ENCODE measurements around the gene CCDC167.

CCDC167 gene

DNA sequence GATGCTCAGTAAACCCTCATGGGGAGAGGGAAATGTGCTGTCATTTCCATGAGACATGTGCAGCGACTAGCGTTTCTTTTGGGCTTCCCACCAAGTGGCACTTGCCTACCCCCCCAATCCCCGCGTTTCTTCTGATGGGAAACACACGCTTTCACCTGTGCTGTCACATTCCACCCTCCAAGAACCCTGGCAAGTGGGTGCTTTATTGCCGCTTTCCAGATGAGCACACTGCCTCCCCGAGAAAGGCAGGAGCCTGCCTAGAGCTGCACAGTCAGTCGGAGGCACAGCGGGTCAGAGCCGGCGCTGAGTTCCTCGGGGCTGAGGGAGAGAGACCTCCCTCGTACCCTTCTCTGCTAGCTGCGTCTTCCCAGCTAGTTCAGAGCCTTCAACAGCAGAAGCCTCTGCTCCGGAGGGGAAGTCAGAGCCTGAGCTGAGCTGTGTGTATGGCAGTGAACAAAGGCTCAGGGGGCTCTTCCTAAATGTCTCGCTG is 12.3 kb upstream of the CCDC167 start:
- no peaks in the 10 kb centered on the region for H3K9me3 ChIP-seq (ENCODE audit: control insufficient read depth, low read length)
- H2BK12ac ChIP-seq (ENCODE audit: low read length in 2 of 2) = no peak overlapping the region
- H3K23ac ChIP-seq (ENCODE audit: low read length in 2 of 2) = no peak overlapping the region
- H3K18ac ChIP-seq (ENCODE audit: low read depth in 1 of 2, low read length in 2 of 2) = no peak overlapping the region
- peaks cover 52 to 68% of the 10 kb centered on the region in 2 experiments for H3K27me3 ChIP-seq (ENCODE audit: control insufficient read depth in 1 of 2, insufficient read depth in 1 of 2, low read length in 2 of 2)
- no peaks in the 10 kb centered on the region for H3K36me3 ChIP-seq (ENCODE audit: control insufficient read depth in 1 of 2, insufficient read depth in 2 of 2, low read depth in 1 of 2, low read length in 2 of 2)
- H2BK15ac ChIP-seq (ENCODE audit: low read depth, poor library complexity, severe bottlenecking) = no peak overlapping the region
- no peak overlapping the region for H3K9ac ChIP-seq (ENCODE audit: low read length)
- DNase-seq = no peak
- no peaks in the 10 kb centered on the region for H3K79me1 ChIP-seq (replicated peaks; ENCODE audit: low read length, poor library complexity, severe bottlenecking)
- no peak overlapping the region for H3K14ac ChIP-seq (ENCODE audit: low read length in 2 of 2)
- no peak overlapping the region for H2AFZ ChIP-seq (ENCODE audit: low read depth, low read length)
- no peak overlapping the region for H3K4ac ChIP-seq (ENCODE audit: low read depth in 1 of 2, low read length in 2 of 2)
- WGBS = 43% methylated on average over 14 of the region's 16 CpGs
- H3K4me3 ChIP-seq (ENCODE audit: insufficient read depth in 1 of 2, low read depth in 1 of 2, low read length in 2 of 2) = no peak overlapping the region
- H2AK5ac ChIP-seq (ENCODE audit: low read length, severe bottlenecking) = no peak overlapping the region
- H4K8ac ChIP-seq (ENCODE audit: low read length) = no peak overlapping the region
- no peak overlapping the region for H3K27ac ChIP-seq (ENCODE audit: low read length, poor library complexity, severe bottlenecking)
- H3K4me1 ChIP-seq (ENCODE audit: control insufficient read depth, insufficient read depth, low read depth, low read length) = peaks cover 21% of the 10 kb centered on the region
- H2BK5ac ChIP-seq (ENCODE audit: low read depth, low read length, poor library complexity, severe bottlenecking) = no peak overlapping the region
- no peak overlapping the region for H3K4me2 ChIP-seq (ENCODE audit: low read length, poor library complexity, severe bottlenecking)
- H2BK120ac ChIP-seq (ENCODE audit: low read depth, low read length) = no peak overlapping the region
- H4K91ac ChIP-seq (ENCODE audit: low read length) = no peak overlapping the region

DNA sequence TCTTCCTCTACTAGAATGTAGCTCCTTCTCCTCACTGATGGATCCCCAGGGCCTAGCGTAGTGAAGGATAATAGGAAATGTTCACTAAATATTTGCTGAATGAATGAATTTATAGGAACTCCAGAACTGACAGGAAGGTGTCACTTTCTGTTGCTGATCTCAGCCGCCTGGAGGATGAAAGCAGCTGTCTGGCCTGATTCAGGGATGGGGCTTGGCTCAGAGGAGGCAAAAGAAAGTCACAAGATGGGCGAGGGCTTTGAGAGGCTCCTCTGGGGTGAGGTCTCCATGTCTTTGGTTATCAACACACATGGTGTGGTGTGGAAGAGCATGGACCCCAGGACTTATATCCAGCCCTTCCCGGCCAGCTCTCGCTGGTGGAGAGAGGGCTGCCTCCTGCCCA is 11.5 kb upstream of the CCDC167 start:
- H3K14ac ChIP-seq (ENCODE audit: low read length in 2 of 2) = no peak overlapping the region
- H3K27ac ChIP-seq (ENCODE audit: low read length, poor library complexity, severe bottlenecking) = no peak overlapping the region
- H3K9me3 ChIP-seq (ENCODE audit: control insufficient read depth, low read length) = no peaks in the 10 kb centered on the region
- H2BK120ac ChIP-seq (ENCODE audit: low read depth, low read length) = no peak overlapping the region
- 88% methylated on average over 4 of the region's 5 CpGs for WGBS
- DNase-seq = no peak
- H2AK5ac ChIP-seq (ENCODE audit: low read length, severe bottlenecking) = no peak overlapping the region
- no peaks in the 10 kb centered on the region for H3K79me1 ChIP-seq (replicated peaks; ENCODE audit: low read length, poor library complexity, severe bottlenecking)
- H3K27me3 ChIP-seq (ENCODE audit: control insufficient read depth in 1 of 2, insufficient read depth in 1 of 2, low read length in 2 of 2) = peaks cover 59 to 71% of the 10 kb centered on the region in 2 experiments
- H4K8ac ChIP-seq (ENCODE audit: low read length) = no peak overlapping the region
- no peak overlapping the region for H3K4ac ChIP-seq (ENCODE audit: low read depth in 1 of 2, low read length in 2 of 2)
- no peaks in the 10 kb centered on the region for H3K36me3 ChIP-seq (ENCODE audit: control insufficient read depth in 1 of 2, insufficient read depth in 2 of 2, low read depth in 1 of 2, low read length in 2 of 2)
- peaks cover 18% of the 10 kb centered on the region for H3K4me1 ChIP-seq (ENCODE audit: control insufficient read depth, insufficient read depth, low read depth, low read length)
- H3K9ac ChIP-seq (ENCODE audit: low read length) = no peak overlapping the region
- no peak overlapping the region for H3K23ac ChIP-seq (ENCODE audit: low read length in 2 of 2)
- H2AFZ ChIP-seq (ENCODE audit: low read depth, low read length) = no peak overlapping the region
- no peak overlapping the region for H4K91ac ChIP-seq (ENCODE audit: low read length)
- H3K4me3 ChIP-seq (ENCODE audit: insufficient read depth in 1 of 2, low read depth in 1 of 2, low read length in 2 of 2) = no peak overlapping the region
- H2BK12ac ChIP-seq (ENCODE audit: low read length in 2 of 2) = no peak overlapping the region
- no peak overlapping the region for H2BK15ac ChIP-seq (ENCODE audit: low read depth, poor library complexity, severe bottlenecking)
- H2BK5ac ChIP-seq (ENCODE audit: low read depth, low read length, poor library complexity, severe bottlenecking) = no peak overlapping the region
- no peak overlapping the region for H3K18ac ChIP-seq (ENCODE audit: low read depth in 1 of 2, low read length in 2 of 2)
- H3K4me2 ChIP-seq (ENCODE audit: low read length, poor library complexity, severe bottlenecking) = no peak overlapping the region

DNA sequence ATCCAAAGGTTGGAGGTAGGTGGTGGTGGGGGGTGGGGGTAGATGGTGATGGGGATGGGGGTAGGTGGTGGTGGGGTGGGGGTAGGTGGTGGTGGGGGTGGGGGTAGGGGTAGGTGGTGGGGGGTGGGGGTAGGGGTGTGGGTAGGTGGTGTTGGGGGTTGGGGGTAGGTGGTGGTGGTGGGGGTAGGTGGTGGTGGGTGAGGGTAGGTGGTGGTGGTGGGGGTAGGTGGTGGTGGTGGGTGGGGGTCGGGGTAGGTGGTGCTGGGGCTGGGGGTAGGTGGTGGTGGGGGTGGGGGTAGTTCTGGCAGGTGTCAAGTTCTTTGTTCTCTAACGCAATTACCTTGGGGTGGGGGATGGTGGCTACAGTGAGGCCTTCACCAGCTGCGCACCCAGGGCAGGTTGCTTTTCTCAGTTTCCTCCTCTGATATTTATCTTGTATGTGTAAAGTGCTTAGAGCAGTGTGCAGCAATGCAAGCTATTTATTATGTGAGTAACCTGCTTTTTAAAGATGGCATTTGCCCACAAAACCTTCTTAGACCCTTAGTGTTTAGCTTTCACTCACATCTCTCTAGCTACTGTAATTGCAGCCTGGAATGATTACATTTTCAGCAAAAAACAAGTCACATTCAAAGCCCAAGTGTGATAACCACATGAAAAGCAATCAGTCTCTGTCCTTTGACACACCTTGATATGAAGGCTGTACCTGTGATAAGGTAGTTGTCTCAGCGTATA is 8.2 kb upstream of the CCDC167 start:
- Histone ChIP-seq H3K79me1 (replicated peaks; ENCODE audit: low read length, poor library complexity, severe bottlenecking) (no peaks in the 10 kb centered on the region), H3K4me2 (ENCODE audit: low read length, poor library complexity, severe bottlenecking) (no peak overlapping the region), H4K91ac (ENCODE audit: low read length) (no peak overlapping the region), H3K27me3 (ENCODE audit: control insufficient read depth in 1 of 2, insufficient read depth in 1 of 2, low read length in 2 of 2) (peaks cover 65 to 67% of the 10 kb centered on the region in 2 experiments), H3K4me3 (ENCODE audit: insufficient read depth in 1 of 2, low read depth in 1 of 2, low read length in 2 of 2) (no peak overlapping the region), H2BK5ac (ENCODE audit: low read depth, low read length, poor library complexity, severe bottlenecking) (no peak overlapping the region), H2BK120ac (ENCODE audit: low read depth, low read length) (no peak overlapping the region), H3K4ac (ENCODE audit: low read depth in 1 of 2, low read length in 2 of 2) (no peak overlapping the region), H2BK12ac (ENCODE audit: low read length in 2 of 2) (no peak overlapping the region), H4K8ac (ENCODE audit: low read length) (no peak overlapping the region), H3K27ac (ENCODE audit: low read length, poor library complexity, severe bottlenecking) (no peak overlapping the region), H2AFZ (ENCODE audit: low read depth, low read length) (no peak overlapping the region), H3K4me1 (ENCODE audit: control insufficient read depth, insufficient read depth, low read depth, low read length) (peaks cover 6% of the 10 kb centered on the region), H3K9me3 (ENCODE audit: control insufficient read depth, low read length) (no peaks in the 10 kb centered on the region), H3K23ac (ENCODE audit: low read length in 2 of 2) (no peak overlapping the region), H3K36me3 (ENCODE audit: control insufficient read depth in 1 of 2, insufficient read depth in 2 of 2, low read depth in 1 of 2, low read length in 2 of 2) (no peaks in the 10 kb centered on the region), H2AK5ac (ENCODE audit: low read length, severe bottlenecking) (no peak overlapping the region), H2BK15ac (ENCODE audit: low read depth, poor library complexity, severe bottlenecking) (no peak overlapping the region), H3K14ac (ENCODE audit: low read length in 2 of 2) (no peak overlapping the region), H3K18ac (ENCODE audit: low read depth in 1 of 2, low read length in 2 of 2) (no peak overlapping the region), H3K9ac (ENCODE audit: low read length) (no peak overlapping the region)
- WGBS = 74% methylated on average over 3 of the region's 4 CpGs
- no peak for DNase-seq

DNA sequence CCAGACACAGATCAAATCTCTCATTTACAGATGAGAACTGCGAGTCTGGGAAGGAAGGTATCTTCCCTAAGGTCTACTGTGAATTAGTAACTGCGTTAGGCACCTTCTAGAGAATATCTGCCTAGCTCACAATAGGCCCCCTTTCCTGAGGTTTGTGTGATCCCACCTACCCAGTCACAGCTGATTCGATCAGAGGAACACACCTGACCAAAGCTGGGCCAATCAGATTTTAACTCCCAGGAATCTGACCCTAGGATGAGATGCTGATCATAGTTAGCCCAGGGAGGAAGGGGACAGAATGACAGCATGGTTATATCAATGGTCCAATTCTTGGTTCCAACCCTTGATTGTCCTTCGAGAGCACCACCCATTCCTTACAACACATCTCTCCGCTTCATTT is 7.4 kb upstream of the CCDC167 start:
- H2AK5ac ChIP-seq (ENCODE audit: low read length, severe bottlenecking) = no peak overlapping the region
- 92% methylated on average over 2 of the region's 5 CpGs for WGBS
- no peak overlapping the region for H4K91ac ChIP-seq (ENCODE audit: low read length)
- no peaks in the 10 kb centered on the region for H3K4me1 ChIP-seq (ENCODE audit: control insufficient read depth, insufficient read depth, low read depth, low read length)
- no peak overlapping the region for H3K4me2 ChIP-seq (ENCODE audit: low read length, poor library complexity, severe bottlenecking)
- H2BK5ac ChIP-seq (ENCODE audit: low read depth, low read length, poor library complexity, severe bottlenecking) = no peak overlapping the region
- H2BK120ac ChIP-seq (ENCODE audit: low read depth, low read length) = no peak overlapping the region
- no peak overlapping the region for H4K8ac ChIP-seq (ENCODE audit: low read length)
- no peak overlapping the region for H3K27ac ChIP-seq (ENCODE audit: low read length, poor library complexity, severe bottlenecking)
- no peak overlapping the region for H3K14ac ChIP-seq (ENCODE audit: low read length in 2 of 2)
- no peak overlapping the region for H3K4ac ChIP-seq (ENCODE audit: low read depth in 1 of 2, low read length in 2 of 2)
- no peak overlapping the region for H3K18ac ChIP-seq (ENCODE audit: low read depth in 1 of 2, low read length in 2 of 2)
- H2AFZ ChIP-seq (ENCODE audit: low read depth, low read length) = no peak overlapping the region
- no peak overlapping the region for H2BK15ac ChIP-seq (ENCODE audit: low read depth, poor library complexity, severe bottlenecking)
- no peak overlapping the region for H3K23ac ChIP-seq (ENCODE audit: low read length in 2 of 2)
- H3K27me3 ChIP-seq (ENCODE audit: control insufficient read depth in 1 of 2, insufficient read depth in 1 of 2, low read length in 2 of 2) = peaks cover 64 to 65% of the 10 kb centered on the region in 2 experiments
- H3K9me3 ChIP-seq (ENCODE audit: control insufficient read depth, low read length) = no peaks in the 10 kb centered on the region
- H3K36me3 ChIP-seq (ENCODE audit: control insufficient read depth in 1 of 2, insufficient read depth in 2 of 2, low read depth in 1 of 2, low read length in 2 of 2) = no peaks in the 10 kb centered on the region
- no peaks in the 10 kb centered on the region for H3K79me1 ChIP-seq (replicated peaks; ENCODE audit: low read length, poor library complexity, severe bottlenecking)
- H3K9ac ChIP-seq (ENCODE audit: low read length) = no peak overlapping the region
- no peak overlapping the region for H3K4me3 ChIP-seq (ENCODE audit: insufficient read depth in 1 of 2, low read depth in 1 of 2, low read length in 2 of 2)
- DNase-seq = no peak
- no peak overlapping the region for H2BK12ac ChIP-seq (ENCODE audit: low read length in 2 of 2)
